ENCODE results near the gene ATMIN. TPM values are rescaled to one million over a fixed set of nuclear protein-coding genes. Genes with fewer than 3 reads are reported as not detected.
A peak's percentile ranks its signal among the peaks of the same experiment; 100 is the strongest.

ATMIN gene
- total RNA-seq, 1 donor from 2014 or later: 55.9 TPM

GRCh38 chr16:81067166-81067565, 31.5 kb downstream of the ATMIN start:
- no peak for DNase-seq (ENCODE audit: low spot score)

- no peak for DNase-seq (ENCODE audit: low spot score)
These were observed 33.4 kb downstream of the ATMIN start for GRCh38 chr16:81069063-81069462.

GRCh38 chr16:81070979-81071378, 35.3 kb downstream of the ATMIN start:
- DNase-seq (ENCODE audit: low spot score): no peak

DNA sequence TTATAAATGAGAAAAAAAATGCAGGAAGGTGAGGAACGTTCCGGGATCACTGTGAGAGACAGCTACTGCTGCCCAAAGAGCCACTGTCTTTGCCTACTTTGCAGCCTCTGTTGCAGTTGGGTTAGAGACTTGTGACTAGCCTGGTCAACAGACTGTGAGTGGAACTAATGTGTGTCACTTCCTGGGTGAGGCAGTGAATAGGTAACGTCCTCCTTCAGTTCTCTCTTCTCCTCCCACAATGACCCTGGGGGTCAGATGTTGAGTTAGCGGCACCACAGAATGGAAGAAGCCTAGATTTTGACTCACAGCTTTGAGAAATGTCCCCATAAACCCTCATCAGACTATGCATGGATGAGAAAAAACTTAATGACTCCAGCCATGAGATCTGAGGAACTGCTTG, 36.2 kb downstream of the ATMIN start:
- DNase-seq (ENCODE audit: low spot score): no peak

- DNase-seq (ENCODE audit: low spot score): peak; percentile 9
These were observed 38.1 kb downstream of the ATMIN start for GRCh38 chr16:81073560-81074330.

DNA sequence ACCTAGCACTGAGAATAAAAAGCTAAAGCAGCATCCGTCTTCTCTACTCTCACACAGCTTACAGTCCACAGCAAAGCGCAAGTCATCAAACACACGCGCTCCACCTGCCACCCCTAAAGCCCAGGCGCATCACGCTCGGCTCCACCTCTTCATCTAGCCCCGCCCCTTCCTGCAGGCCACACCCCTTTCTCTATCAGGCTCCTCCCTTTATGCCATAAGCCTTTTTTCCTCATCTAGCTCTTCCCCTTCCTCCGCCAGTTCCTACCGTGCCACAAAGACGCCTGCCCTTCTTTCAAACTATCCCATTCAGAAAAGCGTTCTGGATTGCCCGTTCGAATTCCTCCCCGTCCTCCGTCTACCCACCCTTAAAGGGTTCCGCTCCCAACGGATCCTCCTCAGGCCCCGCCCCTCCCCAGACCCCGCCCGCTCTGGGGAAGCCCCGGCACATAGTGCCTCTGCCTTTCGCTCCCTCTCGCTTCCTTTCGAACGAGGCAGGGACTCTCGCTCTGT, 41.0 kb downstream of the ATMIN start:
- peak; percentile 96 for DNase-seq (ENCODE audit: low spot score)

GRCh38 chr16:81077076-81077940, 41.7 kb downstream of the ATMIN start, which contains the start of gene C16orf46:
Gene C16orf46 (minus strand): TSS chr16:81077238. CDS start chr16:81063955, 13,283 bp downstream.
- DNase-seq (ENCODE audit: low spot score): peak; percentile 99

GRCh38 chr16:81080233-81080632, 44.6 kb downstream of the ATMIN start:
- DNase-seq (ENCODE audit: low spot score): no peak

- DNase-seq (ENCODE audit: low spot score): no peak
These were observed 45.4 kb downstream of the ATMIN start for GRCh38 chr16:81081014-81081413.

GRCh38 chr16:81088836-81089235, 53.2 kb downstream of the ATMIN start:
- DNase-seq (ENCODE audit: low spot score): no peak

- DNase-seq (ENCODE audit: low spot score): peak; percentile 12
These were observed 59.2 kb downstream of the ATMIN start for GRCh38 chr16:81094771-81095251.

DNA sequence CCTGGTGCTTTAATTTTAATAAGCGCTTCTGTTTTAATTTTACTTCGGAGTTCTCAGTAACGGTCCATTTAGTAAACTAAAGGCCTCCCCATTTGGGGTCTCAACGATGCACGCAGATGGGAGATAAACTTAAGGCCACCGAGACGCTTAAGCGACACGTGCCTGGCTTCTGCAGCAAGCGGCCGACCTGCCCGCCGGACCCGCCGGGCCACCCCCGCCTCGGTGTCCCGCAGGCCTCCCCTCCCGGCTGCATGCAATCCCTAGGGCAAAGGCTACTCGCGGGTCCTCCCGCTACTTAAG, 60.0 kb downstream of the ATMIN start:
- DNase-seq (ENCODE audit: low spot score): no peak

- peak; percentile 99 for DNase-seq (ENCODE audit: low spot score)
These were observed 60.5 kb downstream of the ATMIN start, which contains the start of gene GCSH for GRCh38 chr16:81095953-81096714. Gene GCSH (minus strand): TSS chr16:81096395. CDS start chr16:81096278, 117 bp downstream.

DNA sequence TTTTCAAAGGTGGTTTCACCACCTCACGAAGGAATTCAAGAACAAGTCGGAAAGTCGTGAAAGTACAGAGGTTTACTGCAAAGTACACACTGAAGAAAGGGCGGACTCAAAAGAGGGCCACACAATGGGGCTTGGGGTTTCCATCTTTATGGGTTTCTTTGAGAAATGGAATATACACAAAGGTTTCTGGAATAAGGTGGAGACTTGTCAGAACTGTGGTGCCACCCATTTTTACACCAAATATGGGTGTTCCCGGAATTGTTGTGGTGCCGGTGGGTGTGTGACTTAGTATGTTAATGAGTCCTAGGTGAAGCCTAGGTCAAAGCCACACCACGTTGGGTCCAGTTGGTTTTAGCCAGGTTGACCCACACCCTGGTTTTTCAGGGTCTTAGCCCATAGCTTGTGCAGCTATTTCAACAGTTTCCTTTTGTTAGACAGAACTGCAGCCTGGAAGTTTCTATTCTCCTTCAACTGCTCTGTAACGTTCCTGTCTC, 61.1 kb downstream of the ATMIN start:
- no peak for DNase-seq (ENCODE audit: low spot score)

Other genes with a start within 250 kb of the ATMIN start
- 3.4 TPM for gene CDYL2, start 231.2 kb upstream of the ATMIN start, total RNA-seq (ENCODE audit: insufficient read depth, low replicate concordance)
- 15.4 TPM for gene CMC2, start 29.0 kb upstream of the ATMIN start, total RNA-seq (ENCODE audit: insufficient read depth, low replicate concordance)
- 14.9 TPM for gene CENPN, start 28.6 kb upstream of the ATMIN start, total RNA-seq (ENCODE audit: insufficient read depth, low replicate concordance)
- not detected for gene C16orf46, start 41.4 kb downstream of the ATMIN start, total RNA-seq (ENCODE audit: insufficient read depth, low replicate concordance)
- 17.6 TPM for gene GCSH, start 60.6 kb downstream of the ATMIN start, total RNA-seq (ENCODE audit: insufficient read depth, low replicate concordance)
- not detected for gene BCO1, start 202.8 kb downstream of the ATMIN start, total RNA-seq (ENCODE audit: insufficient read depth, low replicate concordance)

Data from umbilical cord (tissue), 2 donors.